Testis (tissue), 2 donors: ENCODE results near the gene CDH20.

Source experiments
- POLR2A ChIP-seq: fragments of 450-650 bp; IDR thresholded peaks from one replicate; pipeline ENCODE4 v1.6.1; 2017; ENCODE audit warnings: antibody characterized with exemption, mild to moderate bottlenecking, moderate library complexity
- TF ChIP-seq, protein P1 (sequence below), 3 experiments: fragments of 450-650 bp in 2 of 3; fragments of 200-600 bp in 1 of 3; sonication (generic) in 1 of 3; IDR thresholded peaks; one replicate each; pipeline ENCODE4 v1.5.1; 2016 to 2019; ENCODE audit warnings: antibody characterized with exemption in 3 of 3, mild to moderate bottlenecking in 2 of 3, moderate library complexity in 1 of 3

DNA sequence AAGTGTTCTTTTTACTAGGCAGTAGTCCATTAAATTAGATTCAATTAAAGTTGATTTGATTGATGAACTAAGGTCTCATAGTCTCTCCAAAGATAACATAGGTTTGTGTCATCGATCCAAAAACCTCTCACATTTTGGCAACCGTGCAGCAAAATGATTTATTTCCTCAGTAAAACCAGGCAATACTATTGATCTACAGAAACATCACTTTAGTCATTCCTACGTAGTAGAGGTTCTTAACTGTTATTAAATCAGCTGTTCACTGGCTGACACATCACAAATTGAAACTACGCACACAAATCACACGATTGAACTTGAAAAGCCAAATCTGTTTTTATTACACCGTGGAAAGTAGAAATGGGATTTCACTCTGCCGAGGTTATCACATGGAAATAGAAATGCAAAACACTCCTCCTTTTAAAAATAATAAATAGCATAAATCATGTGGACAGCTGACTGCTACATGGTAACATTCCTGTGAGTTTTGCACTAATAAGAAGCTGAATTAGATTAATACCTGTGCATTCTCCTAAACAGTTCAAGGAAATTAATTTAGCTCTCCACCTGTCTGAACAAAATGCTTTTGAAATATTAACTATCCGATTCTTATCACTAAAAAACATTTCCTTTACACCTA is 262.5 kb downstream of the CDH20 start:
- TF ChIP-seq, protein P1, sequence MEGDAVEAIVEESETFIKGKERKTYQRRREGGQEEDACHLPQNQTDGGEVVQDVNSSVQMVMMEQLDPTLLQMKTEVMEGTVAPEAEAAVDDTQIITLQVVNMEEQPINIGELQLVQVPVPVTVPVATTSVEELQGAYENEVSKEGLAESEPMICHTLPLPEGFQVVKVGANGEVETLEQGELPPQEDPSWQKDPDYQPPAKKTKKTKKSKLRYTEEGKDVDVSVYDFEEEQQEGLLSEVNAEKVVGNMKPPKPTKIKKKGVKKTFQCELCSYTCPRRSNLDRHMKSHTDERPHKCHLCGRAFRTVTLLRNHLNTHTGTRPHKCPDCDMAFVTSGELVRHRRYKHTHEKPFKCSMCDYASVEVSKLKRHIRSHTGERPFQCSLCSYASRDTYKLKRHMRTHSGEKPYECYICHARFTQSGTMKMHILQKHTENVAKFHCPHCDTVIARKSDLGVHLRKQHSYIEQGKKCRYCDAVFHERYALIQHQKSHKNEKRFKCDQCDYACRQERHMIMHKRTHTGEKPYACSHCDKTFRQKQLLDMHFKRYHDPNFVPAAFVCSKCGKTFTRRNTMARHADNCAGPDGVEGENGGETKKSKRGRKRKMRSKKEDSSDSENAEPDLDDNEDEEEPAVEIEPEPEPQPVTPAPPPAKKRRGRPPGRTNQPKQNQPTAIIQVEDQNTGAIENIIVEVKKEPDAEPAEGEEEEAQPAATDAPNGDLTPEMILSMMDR (IDR thresholded peaks at IDR 0.05), result no peak
- TF ChIP-seq POLR2A, result no peak
